Activated CD8-positive, alpha-beta memory T cell treated with anti-CD3 and anti-CD28 coated beads, Interleukin-2, amount 50 U/mL, for 1 hour (primary cell): Measurements from ENCODE around the gene RPS6KL1.
"Not testable (repeated sequence)": the region's sequence is repeated elsewhere in the genome, so short reads cannot be mapped to it uniquely, and the experiment has no call there.

Experiments used
- DNase-seq: peaks from one replicate; pipeline ENCODE4 v3.0.0-alpha.2; 2020; ENCODE audit errors: extremely low read depth

Gene RPS6KL1

GRCh38 chr14:74935360-74935680 lies 12.3 kb upstream of the RPS6KL1 start:
- no peak for DNase-seq

GRCh38 chr14:74934476-74935359 lies 11.7 kb upstream of the RPS6KL1 start:
- DNase-seq: no peak

GRCh38 chr14:74934041-74934440 lies 11.0 kb upstream of the RPS6KL1 start:
- DNase-seq: no peak

- DNase-seq: not testable (repeated sequence)
Measured at GRCh38 chr14:74932936-74933335, 9.9 kb upstream of the RPS6KL1 start.

- no peak for DNase-seq
Measured at GRCh38 chr14:74932401-74932901, 9.4 kb upstream of the RPS6KL1 start.

- DNase-seq: not testable (repeated sequence)
Measured at GRCh38 chr14:74931744-74932143, 8.7 kb upstream of the RPS6KL1 start.

- no peak for DNase-seq
Measured at GRCh38 chr14:74929242-74929641, 6.2 kb upstream of the RPS6KL1 start.

GRCh38 chr14:74927225-74927624 lies 4.2 kb upstream of the RPS6KL1 start:
- no peak for DNase-seq

- DNase-seq: no peak
Measured at GRCh38 chr14:74924061-74924460, 1.0 kb upstream of the RPS6KL1 start.

- no peak for DNase-seq
Measured at GRCh38 chr14:74921987-74922751, 891 bp downstream of the RPS6KL1 start.

- no peak for DNase-seq
Measured at GRCh38 chr14:74921053-74921620, 1.9 kb downstream of the RPS6KL1 start.

- no peak for DNase-seq
Measured at GRCh38 chr14:74920281-74920680, 2.8 kb downstream of the RPS6KL1 start.

GRCh38 chr14:74919421-74920165 lies 3.5 kb downstream of the RPS6KL1 start:
- no peak for DNase-seq

GRCh38 chr14:74918380-74918779 lies 4.7 kb downstream of the RPS6KL1 start:
- no peak for DNase-seq

GRCh38 chr14:74917646-74918081 lies 5.4 kb downstream of the RPS6KL1 start:
- no peak for DNase-seq

GRCh38 chr14:74917178-74917543 lies 5.9 kb downstream of the RPS6KL1 start:
- DNase-seq: no peak

GRCh38 chr14:74915826-74916225 lies 7.2 kb downstream of the RPS6KL1 start:
- DNase-seq: no peak

- DNase-seq: no peak
Measured at GRCh38 chr14:74915426-74915825, 7.6 kb downstream of the RPS6KL1 start.

GRCh38 chr14:74913986-74914573 lies 9.0 kb downstream of the RPS6KL1 start:
- no peak for DNase-seq

GRCh38 chr14:74913393-74913910 lies 9.6 kb downstream of the RPS6KL1 start:
- no peak for DNase-seq

- DNase-seq: no peak
Measured at GRCh38 chr14:74912801-74913200, 10.3 kb downstream of the RPS6KL1 start.
